AG09309 (cell line): ENCODE data around the gene TRAPPC2L.
"Not testable (repeated sequence)": the region's sequence is repeated elsewhere in the genome, so short reads cannot be mapped to it uniquely, and the experiment has no call there.

Experiments used
- DNase-seq: peaks from one replicate; pipeline ENCODE4 v3.0.0-alpha.2; 2010; ENCODE audit warnings: low read depth
- H3K4me3 ChIP-seq: 2 replicates; pipeline ENCODE4 v1.5.1; 2011; ENCODE audit warnings: mild to moderate bottlenecking, low read depth, low read length, moderate library complexity; ENCODE audit not compliant: control insufficient read depth
- TF ChIP-seq, protein P1 (sequence below): IDR thresholded peaks from 2 replicates; pipeline ENCODE4 v1.5.1; 2011; ENCODE audit warnings: mild to moderate bottlenecking, low read depth, low read length, inconsistent platforms; ENCODE audit not compliant: insufficient read depth, control insufficient read depth; ENCODE audit errors: missing control alignments

Gene TRAPPC2L

DNA sequence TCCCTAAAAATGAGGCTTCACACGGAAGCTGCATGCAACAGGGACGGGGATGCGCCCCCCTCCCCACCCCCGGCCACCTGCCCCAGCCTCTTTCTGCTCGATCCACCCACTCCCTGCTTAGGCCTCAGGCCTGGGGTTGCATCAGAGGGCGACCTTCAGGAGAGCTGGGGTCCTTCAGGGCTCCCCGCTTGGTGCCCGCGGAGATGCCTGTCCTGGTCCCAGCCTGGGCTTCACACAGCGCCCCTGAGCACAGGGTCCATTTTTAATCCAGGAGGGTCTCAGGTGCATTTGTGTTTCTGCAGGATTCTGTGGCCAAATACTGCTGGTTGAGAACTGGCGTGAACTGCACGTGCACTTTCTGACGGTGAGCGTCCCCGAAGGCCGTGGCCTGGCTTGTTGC, 37.8 kb upstream of the TRAPPC2L start:
- H3K4me3 ChIP-seq, result no peak overlapping the region
- DNase-seq, result no peak
- TF ChIP-seq, protein P1, sequence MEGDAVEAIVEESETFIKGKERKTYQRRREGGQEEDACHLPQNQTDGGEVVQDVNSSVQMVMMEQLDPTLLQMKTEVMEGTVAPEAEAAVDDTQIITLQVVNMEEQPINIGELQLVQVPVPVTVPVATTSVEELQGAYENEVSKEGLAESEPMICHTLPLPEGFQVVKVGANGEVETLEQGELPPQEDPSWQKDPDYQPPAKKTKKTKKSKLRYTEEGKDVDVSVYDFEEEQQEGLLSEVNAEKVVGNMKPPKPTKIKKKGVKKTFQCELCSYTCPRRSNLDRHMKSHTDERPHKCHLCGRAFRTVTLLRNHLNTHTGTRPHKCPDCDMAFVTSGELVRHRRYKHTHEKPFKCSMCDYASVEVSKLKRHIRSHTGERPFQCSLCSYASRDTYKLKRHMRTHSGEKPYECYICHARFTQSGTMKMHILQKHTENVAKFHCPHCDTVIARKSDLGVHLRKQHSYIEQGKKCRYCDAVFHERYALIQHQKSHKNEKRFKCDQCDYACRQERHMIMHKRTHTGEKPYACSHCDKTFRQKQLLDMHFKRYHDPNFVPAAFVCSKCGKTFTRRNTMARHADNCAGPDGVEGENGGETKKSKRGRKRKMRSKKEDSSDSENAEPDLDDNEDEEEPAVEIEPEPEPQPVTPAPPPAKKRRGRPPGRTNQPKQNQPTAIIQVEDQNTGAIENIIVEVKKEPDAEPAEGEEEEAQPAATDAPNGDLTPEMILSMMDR, result no peak

DNA sequence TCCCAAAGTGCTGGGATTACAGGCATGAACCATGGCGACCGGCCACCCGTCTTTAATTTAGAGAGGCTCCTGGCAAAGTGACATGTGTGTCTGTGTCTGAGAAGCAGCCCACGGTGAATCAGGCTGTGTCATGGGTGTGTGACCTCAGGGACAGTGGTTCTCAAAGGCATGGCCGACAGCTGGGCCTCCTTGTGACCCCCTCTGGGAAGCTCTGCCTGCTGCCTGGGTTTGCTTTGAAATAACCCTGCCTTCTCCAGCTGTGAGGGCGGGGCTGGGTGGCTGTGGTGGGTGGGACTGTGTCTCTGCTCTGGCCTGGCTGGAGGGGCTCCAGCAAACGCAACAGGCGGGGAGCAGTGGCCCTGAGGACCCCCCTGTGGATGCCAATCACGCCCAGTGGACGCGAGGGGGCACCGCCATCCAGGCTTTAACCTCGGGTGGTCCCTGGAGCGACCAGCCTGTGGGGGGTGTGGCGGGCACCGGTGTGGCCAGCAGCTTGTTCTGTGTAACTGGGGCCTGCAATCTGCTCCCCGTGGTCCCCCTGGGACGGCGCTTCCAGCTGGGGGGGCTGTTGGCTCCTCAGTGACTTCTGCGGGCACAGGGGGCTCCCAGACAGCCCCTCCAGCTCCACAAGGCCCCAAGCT, 36.4 kb upstream of the TRAPPC2L start:
- no peak for DNase-seq
- no peak overlapping the region for H3K4me3 ChIP-seq

DNA sequence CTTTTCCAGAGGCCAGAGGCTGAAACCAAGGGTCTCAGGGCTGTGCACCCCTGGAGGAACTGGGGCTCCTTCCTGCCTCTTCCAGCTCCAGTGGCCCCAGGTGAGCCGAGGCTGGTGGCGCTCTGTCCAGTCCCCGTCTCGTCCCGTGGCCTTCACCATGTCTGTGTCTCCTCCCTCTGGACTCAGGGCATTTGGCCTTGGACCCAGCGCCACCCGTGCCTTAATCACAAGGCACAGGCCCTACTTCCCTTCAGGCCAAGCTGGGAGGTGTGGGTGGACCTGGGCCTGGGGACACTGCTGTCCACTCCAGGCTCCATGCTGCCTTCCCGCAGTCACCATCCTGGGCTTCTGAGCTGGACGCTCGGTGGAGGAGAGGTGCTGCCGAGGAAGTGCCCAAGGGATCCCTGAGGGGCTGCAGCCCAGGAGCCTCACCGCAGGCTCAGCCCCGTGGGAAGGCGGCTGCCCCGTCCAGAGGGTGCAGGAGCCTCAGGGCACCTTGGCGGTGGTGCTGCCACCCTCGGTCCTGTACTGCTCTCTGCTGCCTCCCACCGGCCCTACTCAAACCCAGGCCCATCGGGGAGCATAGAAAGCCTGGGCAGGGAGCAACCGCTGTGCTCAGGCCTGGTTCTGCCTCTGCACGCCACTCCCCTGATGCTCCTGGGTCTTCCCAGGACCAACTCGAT, 35.6 kb upstream of the TRAPPC2L start:
- TF ChIP-seq, protein P1, result no peak
- no peak for DNase-seq
- H3K4me3 ChIP-seq, result no peak overlapping the region

More for the DNA sequence above, 36.4 kb upstream of the TRAPPC2L start:
- TF ChIP-seq, protein P1, result no peak

- no peak for DNase-seq
- no peak overlapping the region for H3K4me3 ChIP-seq
- TF ChIP-seq, protein P1, result no peak
Observed at GRCh38 chr16:88822281-88823040, 34.5 kb upstream of the TRAPPC2L start.

DNA sequence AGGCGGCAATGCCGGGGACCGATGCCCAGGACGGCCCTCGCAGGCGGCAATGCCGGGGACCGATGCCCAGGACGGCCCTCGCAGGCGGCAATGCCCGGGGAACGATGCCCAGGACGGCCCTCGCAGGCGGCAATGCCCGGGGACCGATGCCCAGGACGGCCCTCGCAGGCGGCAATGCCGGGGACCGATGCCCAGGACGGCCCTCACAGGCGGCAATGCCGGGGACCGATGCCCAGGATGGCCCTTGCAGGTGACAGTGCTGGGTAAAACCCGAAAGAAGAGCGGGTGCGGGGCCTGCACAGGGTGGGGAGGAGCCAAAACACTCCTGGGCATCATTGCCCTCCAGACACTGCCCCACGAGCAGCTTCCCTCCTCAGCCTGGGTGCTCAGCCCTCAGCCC, 33.3 kb upstream of the TRAPPC2L start:
- H3K4me3 ChIP-seq, DNase-seq: not testable (repeated sequence)

GRCh38 chr16:88824256-88825077, 32.5 kb upstream of the TRAPPC2L start:
- H3K4me3 ChIP-seq, result no peak overlapping the region
- no peak for DNase-seq
- TF ChIP-seq, protein P1, result no peak
